Loucy (cell line): ENCODE measurements around the gene ACTRT2.

Source experiments
- H2AFZ ChIP-seq: fragments of 200-600 bp; sonication (generic); 2 replicates; pipeline ENCODE4 v1.6.0; 2016; ENCODE audit warnings: antibody characterized with exemption, mild to moderate bottlenecking, low read length, moderate library complexity
- H3F3A ChIP-seq: fragments of 200-600 bp; 2 replicates; pipeline ENCODE4 v1.6.0; 2016; ENCODE audit warnings: antibody characterized with exemption, low read depth, mild to moderate bottlenecking
- H3K27me3 ChIP-seq: fragments of 200-600 bp; sonication (generic); 2 replicates; pipeline ENCODE4 v1.6.1; 2014; ENCODE audit warnings: low read length, mild to moderate bottlenecking; ENCODE audit not compliant: insufficient read depth, poor library complexity, severe bottlenecking
- H3K36me3 ChIP-seq: fragments of 200-600 bp; sonication (generic); 2 replicates; pipeline ENCODE4 v1.6.1; 2016; ENCODE audit warnings: low read length; ENCODE audit not compliant: insufficient read depth
- H3K4me1 ChIP-seq: fragments of 200-600 bp; sonication (generic); 2 replicates; pipeline ENCODE4 v1.5.1; 2014; ENCODE audit warnings: low read length, mild to moderate bottlenecking; ENCODE audit not compliant: insufficient read depth, poor library complexity, severe bottlenecking
- H3K4me2 ChIP-seq: fragments of 200-600 bp; sonication (generic); 2 replicates; pipeline ENCODE4 v1.6.0; 2014; ENCODE audit warnings: antibody characterized with exemption, low read length, low read depth, mild to moderate bottlenecking; ENCODE audit not compliant: poor library complexity, severe bottlenecking
- H3K4me3 ChIP-seq: fragments of 200-600 bp; sonication (generic); 2 replicates; pipeline ENCODE4 v1.5.1; 2014; ENCODE audit warnings: low read length, mild to moderate bottlenecking, mixed read lengths; ENCODE audit not compliant: poor library complexity, severe bottlenecking
- H3K79me2 ChIP-seq: fragments of 200-600 bp; sonication (generic); 2 replicates; pipeline ENCODE4 v1.6.1; 2014; ENCODE audit warnings: low read length; ENCODE audit not compliant: insufficient read depth
- H3K9ac ChIP-seq: fragments of 200-600 bp; sonication (generic); 2 replicates; pipeline ENCODE4 v1.6.0; 2014; ENCODE audit warnings: mild to moderate bottlenecking, low read depth, low read length, moderate library complexity; ENCODE audit not compliant: poor library complexity, severe bottlenecking
- H3K9me2 ChIP-seq: fragments of 200-600 bp; sonication (generic); replicated peaks from 2 replicates; pipeline ENCODE4 v1.6.1; 2016; ENCODE audit warnings: low read depth, low read length, mixed read lengths
- H3K9me3 ChIP-seq: fragments of 200-600 bp; sonication (generic); 2 replicates; pipeline ENCODE4 v1.6.1; 2014; ENCODE audit warnings: mild to moderate bottlenecking, antibody characterized with exemption, low read length, low read depth; ENCODE audit not compliant: insufficient read depth
- H4K20me1 ChIP-seq: fragments of 200-600 bp; sonication (generic); 2 replicates; pipeline ENCODE4 v1.6.0; 2014; ENCODE audit warnings: antibody characterized with exemption, low read length, mild to moderate bottlenecking; ENCODE audit not compliant: insufficient read depth, poor library complexity, severe bottlenecking
- CTCF ChIP-seq: fragments of 200-600 bp; sonication (generic); conservative IDR thresholded peaks from 2 replicates; pipeline ENCODE4 v1.5.1; 2014; ENCODE audit warnings: mild to moderate bottlenecking, antibody characterized with exemption, low read length
- EZH2phosphoT487 ChIP-seq: fragments of 200-600 bp; IDR thresholded peaks from 2 replicates; pipeline ENCODE4 v1.6.1; 2018; ENCODE audit warnings: antibody characterized with exemption, mild to moderate bottlenecking, moderate library complexity, borderline replicate concordance

ACTRT2 gene

GRCh38 chr1:3033790-3034090, 12.5 kb downstream of the ACTRT2 start:
- Histone ChIP-seq H3F3A (no peaks in the 10 kb centered on the region), H2AFZ (no peak overlapping the region), H3K9ac (peak overlapping the region; percentile 68), H3K4me3 (peak overlapping the region; percentile 47), H3K4me1 (peaks cover 82% of the 10 kb centered on the region), H3K27me3 (no peaks in the 10 kb centered on the region), H4K20me1 (no peaks in the 10 kb centered on the region), H3K36me3 (no peaks in the 10 kb centered on the region), H3K9me3 (no peaks in the 10 kb centered on the region), H3K79me2 (no peaks in the 10 kb centered on the region), H3K4me2 (peak overlapping the region; percentile 78), H3K9me2 (no peaks in the 10 kb centered on the region)
- no peak for TF ChIP-seq EZH2phosphoT487
- TF ChIP-seq CTCF, result no peak

GRCh38 chr1:3034162-3034561, 12.9 kb downstream of the ACTRT2 start:
- TF ChIP-seq EZH2phosphoT487 (no peak), CTCF (no peak)

GRCh38 chr1:3034728-3035562, 13.7 kb downstream of the ACTRT2 start:
- Histone ChIP-seq H3K79me2 (no peaks in the 10 kb centered on the region), H3K4me1 (peaks cover 85% of the 10 kb centered on the region), H3K27me3 (no peaks in the 10 kb centered on the region), H3K9me2 (no peaks in the 10 kb centered on the region), H3K9ac (peak overlapping the region; percentile 68), H3K9me3 (no peaks in the 10 kb centered on the region), H3K4me3 (no peak overlapping the region), H3F3A (no peaks in the 10 kb centered on the region), H3K36me3 (no peaks in the 10 kb centered on the region), H4K20me1 (no peaks in the 10 kb centered on the region), H2AFZ (no peak overlapping the region), H3K4me2 (peak overlapping the region; percentile 5)
- no peak for TF ChIP-seq EZH2phosphoT487
- TF ChIP-seq CTCF, result no peak

More at GRCh38 chr1:3034162-3034561, 12.9 kb downstream of the ACTRT2 start:
- H3K36me3 ChIP-seq, result no peaks in the 10 kb centered on the region
- no peaks in the 10 kb centered on the region for H3K27me3 ChIP-seq
- H3K4me1 ChIP-seq, result peaks cover 86% of the 10 kb centered on the region
- no peaks in the 10 kb centered on the region for H3K9me2 ChIP-seq
- no peaks in the 10 kb centered on the region for H3K79me2 ChIP-seq
- no peak overlapping the region for H3K4me3 ChIP-seq
- no peak overlapping the region for H2AFZ ChIP-seq
- peak overlapping the region; percentile 78 for H3K4me2 ChIP-seq
- no peaks in the 10 kb centered on the region for H4K20me1 ChIP-seq
- peak overlapping the region; percentile 68 for H3K9ac ChIP-seq
- H3K9me3 ChIP-seq, result no peaks in the 10 kb centered on the region
- no peaks in the 10 kb centered on the region for H3F3A ChIP-seq
